AG04450 (cell line): ENCODE measurements around the gene ZNF835. TPM values are rescaled to one million over a fixed set of nuclear protein-coding genes. Genes with fewer than 3 reads are reported as not detected.

ENCODE experiments used
- CTCF ChIA-PET: fragments of 300-600, 350-600 bp; formaldehyde crosslinking; extraction: SDS; loops from one replicate; lab custom pipeline; 2022; ENCODE audit warnings: antibody characterized with exemption, inconsistent platforms; lab: Charles Lee
- POLR2A ChIA-PET: fragments of 350-600 bp; formaldehyde crosslinking; extraction: SDS; loops from one replicate; lab custom pipeline; 2021; ENCODE audit warnings: antibody characterized with exemption, inconsistent platforms; lab: Yijun Ruan, JAX
- DNase-seq: peaks from one replicate; pipeline ENCODE4 v3.0.0-alpha.2; 2011; ENCODE audit warnings: low read depth, low spot score
- H3K27ac ChIP-seq: one replicate; pipeline ENCODE4 v1.5.1; 2012; ENCODE audit warnings: low read depth, low read length, control low read depth
- H3K27me3 ChIP-seq: one replicate; pipeline ENCODE4 v1.6.0; 2012; ENCODE audit warnings: low read length; ENCODE audit not compliant: control insufficient read depth, insufficient read depth
- H3K4me3 ChIP-seq: 2 replicates; pipeline ENCODE4 v1.5.1; 2011; ENCODE audit warnings: mild to moderate bottlenecking, low read depth, low read length, control low read depth
- H3K9me3 ChIP-seq: 2 replicates; pipeline ENCODE4 v1.5.1; 2012; ENCODE audit warnings: low read length; ENCODE audit not compliant: control insufficient read depth, insufficient read depth
- polyA plus RNA-seq: library from polyadenylated mRNA; depleted of rRNA; stranded (reverse); fragments of >200 nt; gene quantifications from 2 replicates; pipeline ENCODE4 v1.2.3, GENCODE V29; 2011
- TF ChIP-seq, protein P1 (sequence below): IDR thresholded peaks from 2 replicates; pipeline ENCODE4 v1.5.1; 2011; ENCODE audit warnings: low read depth, low read length, control low read depth, inconsistent platforms

ZNF835 gene
- polyA plus RNA-seq, 1 experiment, result not detected

- TF ChIP-seq, protein P1, sequence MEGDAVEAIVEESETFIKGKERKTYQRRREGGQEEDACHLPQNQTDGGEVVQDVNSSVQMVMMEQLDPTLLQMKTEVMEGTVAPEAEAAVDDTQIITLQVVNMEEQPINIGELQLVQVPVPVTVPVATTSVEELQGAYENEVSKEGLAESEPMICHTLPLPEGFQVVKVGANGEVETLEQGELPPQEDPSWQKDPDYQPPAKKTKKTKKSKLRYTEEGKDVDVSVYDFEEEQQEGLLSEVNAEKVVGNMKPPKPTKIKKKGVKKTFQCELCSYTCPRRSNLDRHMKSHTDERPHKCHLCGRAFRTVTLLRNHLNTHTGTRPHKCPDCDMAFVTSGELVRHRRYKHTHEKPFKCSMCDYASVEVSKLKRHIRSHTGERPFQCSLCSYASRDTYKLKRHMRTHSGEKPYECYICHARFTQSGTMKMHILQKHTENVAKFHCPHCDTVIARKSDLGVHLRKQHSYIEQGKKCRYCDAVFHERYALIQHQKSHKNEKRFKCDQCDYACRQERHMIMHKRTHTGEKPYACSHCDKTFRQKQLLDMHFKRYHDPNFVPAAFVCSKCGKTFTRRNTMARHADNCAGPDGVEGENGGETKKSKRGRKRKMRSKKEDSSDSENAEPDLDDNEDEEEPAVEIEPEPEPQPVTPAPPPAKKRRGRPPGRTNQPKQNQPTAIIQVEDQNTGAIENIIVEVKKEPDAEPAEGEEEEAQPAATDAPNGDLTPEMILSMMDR, result no peak
- H3K27ac ChIP-seq, result no peak overlapping the region
These were observed 38.5 kb downstream of the ZNF835 start for GRCh38 chr19:56633021-56633420.

DNA sequence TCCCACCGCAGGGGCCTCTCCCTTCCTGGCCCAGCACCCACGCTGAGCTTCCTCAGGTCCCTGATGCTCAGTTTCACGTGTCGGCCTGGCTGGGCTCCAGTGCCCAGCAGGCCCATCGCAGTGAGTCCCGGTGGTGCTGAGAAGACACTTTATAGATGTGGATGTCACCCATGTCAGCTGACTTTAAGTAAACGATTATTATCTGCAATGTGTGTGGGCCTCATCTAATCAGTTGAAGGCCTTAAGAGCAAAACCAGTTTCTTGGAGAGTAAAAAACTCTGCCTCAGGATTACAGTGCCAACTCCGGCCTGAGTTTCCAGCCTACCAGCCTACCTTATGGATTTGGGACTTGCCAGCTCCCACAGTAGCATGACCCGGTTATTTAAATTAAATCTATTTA, 45.8 kb downstream of the ZNF835 start:
- Histone ChIP-seq H3K27ac (no peak overlapping the region), H3K4me3 (no peak overlapping the region), H3K27me3 (no peaks in the 10 kb centered on the region), H3K9me3 (peaks cover 84% of the 10 kb centered on the region)
- DNase-seq, result no peak
- POLR2A ChIA-PET, result no interaction called here
- TF ChIP-seq, protein P1, result no peak
- CTCF ChIA-PET, result no interaction called here

More at GRCh38 chr19:56633021-56633420, 38.5 kb downstream of the ZNF835 start:
- no peak overlapping the region for H3K4me3 ChIP-seq
- ChIA-PET CTCF (no interaction called here), POLR2A (no interaction called here)
- no peak for DNase-seq
- H3K27me3 ChIP-seq, result no peaks in the 10 kb centered on the region
- H3K9me3 ChIP-seq, result peaks cover 61% of the 10 kb centered on the region

DNA sequence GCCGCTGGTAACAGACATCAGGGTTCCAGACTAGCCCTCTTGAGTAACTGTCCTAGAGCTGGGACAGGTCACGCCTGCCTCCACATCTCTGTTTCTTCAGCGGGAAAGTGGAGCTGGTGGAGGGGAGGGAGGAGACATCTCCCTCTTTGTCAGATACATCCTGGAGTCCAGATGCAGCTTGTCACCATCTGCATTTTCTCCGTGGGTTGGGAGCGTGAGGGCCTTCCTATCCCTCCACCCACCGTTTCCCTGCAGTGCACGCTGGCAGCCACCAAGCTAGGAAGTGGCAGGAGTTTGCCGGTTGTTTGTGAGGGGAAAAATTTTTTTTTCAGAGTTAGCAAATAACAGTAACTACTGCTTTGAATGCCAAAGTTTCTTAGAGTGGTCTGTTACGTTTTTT, 48.6 kb downstream of the ZNF835 start:
- Histone ChIP-seq H3K4me3 (no peak overlapping the region), H3K27ac (no peak overlapping the region), H3K9me3 (peaks cover 86% of the 10 kb centered on the region), H3K27me3 (no peaks in the 10 kb centered on the region)
- TF ChIP-seq, protein P1, result no peak
- no peak for DNase-seq
- ChIA-PET POLR2A (no interaction called here), CTCF (no interaction called here)

DNA sequence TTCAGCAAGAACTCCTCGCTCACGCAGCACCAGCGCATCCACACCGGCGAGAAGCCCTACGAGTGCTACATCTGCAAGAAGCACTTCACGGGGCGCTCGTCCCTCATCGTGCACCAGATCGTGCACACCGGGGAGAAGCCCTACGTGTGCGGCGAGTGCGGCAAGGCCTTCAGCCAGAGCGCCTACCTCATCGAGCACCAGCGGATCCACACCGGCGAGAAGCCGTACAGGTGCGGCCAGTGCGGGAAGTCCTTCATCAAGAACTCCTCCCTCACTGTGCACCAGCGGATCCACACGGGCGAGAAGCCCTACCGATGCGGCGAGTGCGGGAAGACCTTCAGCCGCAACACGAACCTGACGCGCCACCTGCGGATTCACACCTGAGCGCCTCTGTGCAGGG, 49.2 kb downstream of the ZNF835 start:
- Histone ChIP-seq H3K27ac (no peak overlapping the region), H3K4me3 (no peak overlapping the region), H3K9me3 (peaks cover 86% of the 10 kb centered on the region), H3K27me3 (no peaks in the 10 kb centered on the region)
- TF ChIP-seq, protein P1, result no peak
- ChIA-PET CTCF (no interaction called here), POLR2A (no interaction called here)
- no peak for DNase-seq

DNA sequence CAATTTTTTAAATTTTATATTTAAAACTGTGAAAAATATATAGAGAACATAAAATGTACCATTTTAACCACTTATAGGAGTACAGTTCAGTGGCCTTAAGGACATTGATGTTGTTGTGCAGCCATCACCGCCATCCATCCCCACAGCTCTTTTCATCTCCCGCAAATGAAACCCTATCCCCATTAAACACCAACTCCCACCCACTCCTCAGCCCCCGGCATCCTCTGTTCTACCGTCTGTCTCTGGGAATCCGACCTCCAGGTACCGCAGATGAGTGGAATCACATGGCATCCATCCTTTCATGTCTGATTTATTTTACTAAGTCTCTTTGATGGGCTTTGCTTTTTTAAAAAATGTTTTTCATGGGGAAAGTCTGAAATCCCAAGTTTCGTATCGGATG, 52.4 kb downstream of the ZNF835 start:
- TF ChIP-seq, protein P1, result no peak
- POLR2A ChIA-PET, result no interaction called here

More for the DNA sequence above, 52.4 kb downstream of the ZNF835 start:
- no peak overlapping the region for H3K4me3 ChIP-seq
- H3K9me3 ChIP-seq, result peaks cover 66% of the 10 kb centered on the region
- CTCF ChIA-PET, result no interaction called here
- DNase-seq, result no peak
- H3K27me3 ChIP-seq, result no peaks in the 10 kb centered on the region
- no peak overlapping the region for H3K27ac ChIP-seq
